Spleen (tissue), 7 donors: ENCODE measurements around the gene ACSS1.

Experiments
- CTCF ChIP-seq, 11 experiments: fragments of 200-600 bp in 7 of 11; fragments of 450-650 bp in 4 of 11; sonication (generic) in 4 of 11; IDR thresholded peaks in 8 of 11; conservative IDR thresholded peaks in 3 of 11; 1 replicate in 7 of 11; 2 replicates in 4 of 11; pipeline versions ENCODE4 v1.4.0 to v1.8.0; 2016 to 2021; ENCODE audit warnings: antibody characterized with exemption in 11 of 11, inconsistent platforms in 4 of 11, mild to moderate bottlenecking in 1 of 11
- POLR2A ChIP-seq, 3 donors: fragments of 450-650 bp; IDR thresholded peaks; one replicate each; pipeline ENCODE4 v1.5.1; 2017; ENCODE audit warnings: antibody characterized with exemption in 3 of 3, mild to moderate bottlenecking in 1 of 3
- POLR2AphosphoS5 ChIP-seq, 3 donors: sonication (generic); formaldehyde crosslinking; IDR thresholded peaks; one replicate each; pipeline ENCODE4 v1.5.1; 2017; ENCODE audit warnings: antibody characterized with exemption in 3 of 3
- donor health status: DM: no; HTN: no; CAD: no; lungs with moderate emphysema.
- donor health status: DM: no; HTN: no; CAD: no.
- donor health status: DM: no; HTN: no; CAD: no.

- TF ChIP-seq POLR2AphosphoS5 (IDR thresholded peaks at IDR 0.05), result peak in 2 of 3 donors; percentile 32 to 63
- TF ChIP-seq POLR2A (IDR thresholded peaks at IDR 0.05), result no peak
- no peak for TF ChIP-seq CTCF (IDR thresholded peaks at IDR 0.05 in 8 of 11, conservative IDR thresholded peaks at IDR 0.05 in 3 of 11)
These were observed 76.1 kb downstream of the ACSS1 start for GRCh38 chr20:24981790-24982189.
